Peyer's patch (tissue), 4 donors: ENCODE measurements around the gene LIPE.

Experiments
- POLR2A ChIP-seq, 2 donors: fragments of 450-650 bp; IDR thresholded peaks; one replicate each; pipeline ENCODE4 v1.5.1; 2017; ENCODE audit warnings: antibody characterized with exemption in 2 of 2, mild to moderate bottlenecking in 2 of 2, moderate library complexity in 2 of 2
- TF ChIP-seq, protein P1 (sequence below), 6 experiments: fragments of 450-650 bp in 4 of 6; fragments of 200-600 bp in 2 of 6; sonication (generic) in 1 of 6; IDR thresholded peaks; one replicate each; pipeline ENCODE4 v1.5.1; 2017 to 2019; ENCODE audit warnings: antibody characterized with exemption in 6 of 6, mild to moderate bottlenecking in 3 of 6, moderate library complexity in 1 of 6

DNA sequence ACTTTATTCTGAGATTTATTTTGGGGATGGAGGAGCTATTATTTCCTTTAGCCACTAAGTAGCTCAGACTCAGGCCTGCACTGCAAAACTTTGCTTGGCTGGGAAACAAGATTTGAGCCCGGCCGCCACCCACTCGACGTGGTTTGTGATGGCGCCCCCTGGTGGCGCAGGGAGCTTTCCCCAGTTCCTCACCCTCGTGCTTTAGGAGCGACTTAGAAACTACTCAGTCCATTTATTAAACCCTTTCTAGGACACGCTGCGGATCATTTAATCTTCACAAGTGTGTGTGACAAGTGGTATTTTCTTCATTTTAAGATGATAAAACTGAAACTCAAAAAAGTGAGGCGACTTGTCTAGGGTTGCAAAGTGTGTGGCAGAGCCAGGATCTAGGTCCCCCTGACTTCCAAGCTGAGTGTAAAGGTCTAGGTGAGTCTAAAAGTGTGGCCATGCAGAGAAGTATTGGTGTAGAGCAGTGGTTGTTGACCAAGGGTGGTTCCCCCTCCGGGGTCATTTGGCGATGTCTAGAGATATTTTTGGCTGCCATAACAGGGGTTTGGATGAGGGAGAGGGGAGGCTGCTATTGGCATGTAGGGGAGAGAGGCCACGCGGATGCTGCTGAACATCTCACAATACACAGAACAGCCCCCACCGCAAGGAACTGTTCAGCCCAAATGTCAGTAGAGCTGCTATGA is 13.3 kb upstream of the LIPE start:
- TF ChIP-seq, protein P1, sequence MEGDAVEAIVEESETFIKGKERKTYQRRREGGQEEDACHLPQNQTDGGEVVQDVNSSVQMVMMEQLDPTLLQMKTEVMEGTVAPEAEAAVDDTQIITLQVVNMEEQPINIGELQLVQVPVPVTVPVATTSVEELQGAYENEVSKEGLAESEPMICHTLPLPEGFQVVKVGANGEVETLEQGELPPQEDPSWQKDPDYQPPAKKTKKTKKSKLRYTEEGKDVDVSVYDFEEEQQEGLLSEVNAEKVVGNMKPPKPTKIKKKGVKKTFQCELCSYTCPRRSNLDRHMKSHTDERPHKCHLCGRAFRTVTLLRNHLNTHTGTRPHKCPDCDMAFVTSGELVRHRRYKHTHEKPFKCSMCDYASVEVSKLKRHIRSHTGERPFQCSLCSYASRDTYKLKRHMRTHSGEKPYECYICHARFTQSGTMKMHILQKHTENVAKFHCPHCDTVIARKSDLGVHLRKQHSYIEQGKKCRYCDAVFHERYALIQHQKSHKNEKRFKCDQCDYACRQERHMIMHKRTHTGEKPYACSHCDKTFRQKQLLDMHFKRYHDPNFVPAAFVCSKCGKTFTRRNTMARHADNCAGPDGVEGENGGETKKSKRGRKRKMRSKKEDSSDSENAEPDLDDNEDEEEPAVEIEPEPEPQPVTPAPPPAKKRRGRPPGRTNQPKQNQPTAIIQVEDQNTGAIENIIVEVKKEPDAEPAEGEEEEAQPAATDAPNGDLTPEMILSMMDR (IDR thresholded peaks at IDR 0.05) = peak; percentile 72 to 95 (median 86)
- no peak for TF ChIP-seq POLR2A (IDR thresholded peaks at IDR 0.05)
